Measurements from ENCODE around the gene PPIF.

The PPIF gene

GRCh38 chr10:79386637-79387465 lies 39.6 kb downstream of the PPIF start:
- no peak for TF ChIP-seq CTCF (IDR thresholded peaks at IDR 0.05; ENCODE audit: low read depth, low read length)
- DNase-seq (ENCODE audit: extremely low read depth, low read depth), result no peak

- TF ChIP-seq CTCF (IDR thresholded peaks at IDR 0.05; ENCODE audit: low read depth, low read length), result no peak
- DNase-seq (ENCODE audit: extremely low read depth, low read depth), result no peak
Observed at GRCh38 chr10:79387466-79387973, 40.3 kb downstream of the PPIF start.

GRCh38 chr10:79387974-79388850 lies 40.9 kb downstream of the PPIF start:
- no peak for DNase-seq (ENCODE audit: extremely low read depth, low read depth)
- no peak for TF ChIP-seq CTCF (IDR thresholded peaks at IDR 0.05; ENCODE audit: low read depth, low read length)

- no peak for TF ChIP-seq CTCF (IDR thresholded peaks at IDR 0.05; ENCODE audit: low read depth, low read length)
- DNase-seq (ENCODE audit: extremely low read depth, low read depth), result no peak
Observed at GRCh38 chr10:79390057-79390456, 42.8 kb downstream of the PPIF start.

- DNase-seq (ENCODE audit: extremely low read depth, low read depth), result no peak
- TF ChIP-seq CTCF (IDR thresholded peaks at IDR 0.05; ENCODE audit: low read depth, low read length), result no peak
Observed at GRCh38 chr10:79390551-79391229, 43.4 kb downstream of the PPIF start.

GRCh38 chr10:79391231-79392019 lies 44.2 kb downstream of the PPIF start:
- no peak for TF ChIP-seq CTCF (IDR thresholded peaks at IDR 0.05; ENCODE audit: low read depth, low read length)
- no peak for DNase-seq (ENCODE audit: extremely low read depth, low read depth)
